Neural crest cell (in vitro differentiated cells): Measurements from ENCODE around the gene TMTC1. TPM values are rescaled to one million over a fixed set of nuclear protein-coding genes. Genes with fewer than 3 reads are reported as not detected.
A peak's percentile ranks its signal among the peaks of the same experiment; 100 is the strongest.

Experiments used
- DNase-seq: peaks from one replicate; pipeline ENCODE4 v3.0.0; 2021; ENCODE audit warnings: low read depth, mixed read lengths, low spot score
- H3K27ac Mint-ChIP-seq: one replicate; pipeline ENCODE4 v1.8.0; 2021; ENCODE audit warnings: mild to moderate bottlenecking, mixed read lengths; ENCODE audit not compliant: unreplicated experiment
- H3K27me3 Mint-ChIP-seq: 2 replicates; pipeline ENCODE4 v1.8.0; 2021; ENCODE audit warnings: low read depth, mild to moderate bottlenecking, mixed read lengths
- H3K36me3 Mint-ChIP-seq: 2 replicates; pipeline ENCODE4 v1.8.0; 2021; ENCODE audit warnings: low read depth, mild to moderate bottlenecking, mixed read lengths
- H3K4me1 Mint-ChIP-seq: 2 replicates; pipeline ENCODE4 v1.8.0; 2021; ENCODE audit warnings: mixed read lengths
- H3K4me3 Mint-ChIP-seq: one replicate; pipeline ENCODE4 v1.8.0; 2021; ENCODE audit warnings: mild to moderate bottlenecking, mixed read lengths
- H3K9me3 Mint-ChIP-seq: 2 replicates; pipeline ENCODE4 v1.8.0; 2021; ENCODE audit warnings: mixed read lengths
- total RNA-seq: library from RNA; stranded (reverse); gene quantifications from 2 replicates; pipeline ENCODE4 v1.2.1, GENCODE V29; 2021
- TF ChIP-seq, protein P1 (sequence below): fragments of 200-600 bp; sonication (generic); conservative IDR thresholded peaks from 2 replicates; pipeline ENCODE4 v1.5.0; 2021; ENCODE audit warnings: antibody characterized with exemption, mild to moderate bottlenecking

Gene TMTC1
- total RNA-seq, 1 donor from 2014 or later = 13.1 TPM

DNA sequence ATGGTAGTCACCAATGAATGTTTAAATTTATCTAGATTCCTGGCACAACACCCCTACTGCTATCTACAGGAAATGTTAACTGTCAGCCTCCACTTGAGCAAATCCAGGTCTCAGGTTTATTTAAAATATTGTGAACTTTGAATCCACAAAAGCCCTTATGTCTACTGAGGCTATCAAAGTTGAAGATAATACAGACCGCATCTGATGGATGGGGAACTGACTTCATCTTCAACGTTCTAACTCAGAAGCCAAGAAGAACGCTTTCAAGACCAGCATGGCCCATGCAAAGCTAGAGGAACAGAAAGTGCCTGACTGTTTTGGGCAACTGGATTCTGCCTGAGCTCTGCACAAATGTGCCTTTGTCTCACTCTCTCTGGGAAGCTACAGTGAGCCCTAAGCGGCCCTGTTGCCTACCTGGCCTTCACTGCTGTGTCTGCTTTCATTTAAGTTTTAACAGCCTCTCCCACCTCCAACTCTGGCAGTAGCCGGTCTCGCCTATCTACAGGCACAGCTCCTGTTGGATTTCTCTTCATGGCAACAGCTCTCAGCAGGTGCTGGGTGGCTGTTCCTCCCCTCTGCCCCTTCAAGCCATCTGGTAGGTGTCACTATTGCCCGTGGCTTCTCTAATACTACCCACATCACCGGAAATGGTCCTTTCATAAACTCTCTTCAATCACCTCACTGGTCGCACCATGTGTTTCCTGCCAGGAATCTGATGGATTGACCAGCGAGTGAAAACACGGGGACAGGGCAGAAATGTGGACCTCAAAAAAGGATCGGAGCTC lies 174.1 kb downstream of the TMTC1 start:
- H3K9me3 Mint-ChIP-seq = no peaks in the 10 kb centered on the region
- no peak overlapping the region for H3K27ac Mint-ChIP-seq
- peaks cover 6% of the 10 kb centered on the region for H3K4me1 Mint-ChIP-seq

DNA sequence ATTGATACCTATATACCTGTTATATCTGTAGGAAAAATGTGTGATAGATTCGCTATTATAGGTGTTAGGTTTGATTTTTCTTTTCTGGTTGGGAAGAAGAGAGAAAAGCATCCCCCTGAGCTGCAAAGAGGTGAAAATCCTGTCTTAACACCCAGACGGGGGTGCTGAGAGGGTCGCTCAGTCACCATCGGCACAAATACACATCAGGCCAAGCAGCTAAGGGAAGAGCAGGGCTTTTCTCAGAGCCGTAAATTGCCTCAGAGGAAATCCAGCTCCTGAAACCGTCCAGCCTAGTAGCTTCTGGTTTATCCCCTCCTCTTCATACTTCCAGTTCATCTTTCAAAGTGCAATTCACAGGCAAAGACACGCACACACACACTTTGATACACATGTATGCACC lies 175.2 kb downstream of the TMTC1 start:
- Mint-ChIP-seq H3K4me3 (no peak overlapping the region), H3K4me1 (peaks cover 9% of the 10 kb centered on the region), H3K36me3 (peaks cover 2% of the 10 kb centered on the region), H3K27ac (no peak overlapping the region), H3K9me3 (no peaks in the 10 kb centered on the region), H3K27me3 (no peaks in the 10 kb centered on the region)
- no peak for DNase-seq
- TF ChIP-seq, protein P1, sequence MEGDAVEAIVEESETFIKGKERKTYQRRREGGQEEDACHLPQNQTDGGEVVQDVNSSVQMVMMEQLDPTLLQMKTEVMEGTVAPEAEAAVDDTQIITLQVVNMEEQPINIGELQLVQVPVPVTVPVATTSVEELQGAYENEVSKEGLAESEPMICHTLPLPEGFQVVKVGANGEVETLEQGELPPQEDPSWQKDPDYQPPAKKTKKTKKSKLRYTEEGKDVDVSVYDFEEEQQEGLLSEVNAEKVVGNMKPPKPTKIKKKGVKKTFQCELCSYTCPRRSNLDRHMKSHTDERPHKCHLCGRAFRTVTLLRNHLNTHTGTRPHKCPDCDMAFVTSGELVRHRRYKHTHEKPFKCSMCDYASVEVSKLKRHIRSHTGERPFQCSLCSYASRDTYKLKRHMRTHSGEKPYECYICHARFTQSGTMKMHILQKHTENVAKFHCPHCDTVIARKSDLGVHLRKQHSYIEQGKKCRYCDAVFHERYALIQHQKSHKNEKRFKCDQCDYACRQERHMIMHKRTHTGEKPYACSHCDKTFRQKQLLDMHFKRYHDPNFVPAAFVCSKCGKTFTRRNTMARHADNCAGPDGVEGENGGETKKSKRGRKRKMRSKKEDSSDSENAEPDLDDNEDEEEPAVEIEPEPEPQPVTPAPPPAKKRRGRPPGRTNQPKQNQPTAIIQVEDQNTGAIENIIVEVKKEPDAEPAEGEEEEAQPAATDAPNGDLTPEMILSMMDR = no peak

More for the DNA sequence above, 174.1 kb downstream of the TMTC1 start:
- H3K36me3 Mint-ChIP-seq = peaks cover 2% of the 10 kb centered on the region
- no peaks in the 10 kb centered on the region for H3K27me3 Mint-ChIP-seq
- DNase-seq = no peak
- TF ChIP-seq, protein P1 = no peak
- H3K4me3 Mint-ChIP-seq = no peak overlapping the region

- H3K4me1 Mint-ChIP-seq = peaks cover 55% of the 10 kb centered on the region
Measured at GRCh38 chr12:29599381-29599780, 184.4 kb downstream of the TMTC1 start.

DNA sequence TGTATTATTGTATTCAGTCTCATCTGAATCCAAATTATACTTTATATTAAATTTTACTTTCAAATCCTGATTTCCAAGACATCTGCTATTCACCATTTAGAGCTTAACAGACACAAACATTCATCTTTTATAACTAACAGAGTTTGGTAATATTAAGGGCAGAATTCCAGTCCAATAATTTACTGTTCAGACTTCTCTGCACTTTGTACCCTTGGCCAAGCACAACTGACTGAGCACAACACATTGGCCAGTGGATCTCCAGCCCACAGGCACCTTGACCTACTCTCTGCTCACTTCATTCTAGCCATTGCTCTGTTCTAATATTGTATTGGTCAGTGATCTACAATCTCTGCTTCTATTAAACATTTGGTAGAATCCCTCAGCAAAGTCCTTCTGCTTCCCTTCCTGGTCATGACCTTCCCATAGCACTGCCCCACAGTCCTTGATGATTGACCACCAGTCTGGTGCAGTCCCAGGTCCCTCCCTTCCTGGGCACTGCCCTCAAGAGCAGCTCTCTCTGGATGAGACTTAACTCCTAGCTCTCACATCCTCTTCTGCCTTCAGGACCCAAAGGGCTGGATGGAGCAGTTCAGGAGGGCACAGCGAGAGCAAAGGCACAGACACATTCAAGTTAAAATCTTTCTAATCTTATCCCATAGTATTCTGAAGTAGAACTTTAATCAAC lies 188.5 kb downstream of the TMTC1 start:
- H3K4me3 Mint-ChIP-seq = no peak overlapping the region
- DNase-seq = no peak
- H3K27ac Mint-ChIP-seq = no peak overlapping the region
- peaks cover 7% of the 10 kb centered on the region for H3K36me3 Mint-ChIP-seq
- peaks cover 3% of the 10 kb centered on the region for H3K9me3 Mint-ChIP-seq
- H3K27me3 Mint-ChIP-seq = no peaks in the 10 kb centered on the region
- H3K4me1 Mint-ChIP-seq = peaks cover 52% of the 10 kb centered on the region
- TF ChIP-seq, protein P1 = no peak

More at GRCh38 chr12:29599381-29599780, 184.4 kb downstream of the TMTC1 start:
- Mint-ChIP-seq H3K27ac (peak overlapping the region; percentile 76), H3K27me3 (no peaks in the 10 kb centered on the region), H3K36me3 (peaks cover 7% of the 10 kb centered on the region), H3K9me3 (peaks cover 3% of the 10 kb centered on the region), H3K4me3 (peak overlapping the region; percentile 57)
- TF ChIP-seq, protein P1 = no peak
- DNase-seq = no peak

GRCh38 chr12:29593001-29593400 lies 190.7 kb downstream of the TMTC1 start:
- H3K36me3 Mint-ChIP-seq = peaks cover 7% of the 10 kb centered on the region
- no peaks in the 10 kb centered on the region for H3K27me3 Mint-ChIP-seq
- no peak overlapping the region for H3K27ac Mint-ChIP-seq
- TF ChIP-seq, protein P1 = no peak
- DNase-seq = no peak
- H3K9me3 Mint-ChIP-seq = peaks cover 3% of the 10 kb centered on the region
- H3K4me3 Mint-ChIP-seq = no peak overlapping the region
- H3K4me1 Mint-ChIP-seq = peaks cover 36% of the 10 kb centered on the region
